MM.1S (cell line): ENCODE data around the gene CMTM8.

Experiments used
- DNase-seq: peaks from one replicate; pipeline ENCODE4 v3.0.0-alpha.2; 2015
- H2AFZ ChIP-seq: fragments of 300-600 bp; sonication (generic); 2 replicates; pipeline ENCODE4 v1.6.0; 2016; ENCODE audit warnings: antibody characterized with exemption, low read length
- H3F3A ChIP-seq: fragments of 300-600 bp; sonication (generic); 2 replicates; pipeline ENCODE4 v1.6.1; 2016; ENCODE audit warnings: mild to moderate bottlenecking, antibody characterized with exemption, low read length, moderate library complexity, mixed read lengths; ENCODE audit not compliant: insufficient read depth
- H3K27ac ChIP-seq: fragments of 300-600 bp; sonication (generic); 2 replicates; pipeline ENCODE4 v1.5.1; 2016; ENCODE audit warnings: mild to moderate bottlenecking, low read length
- H3K27me3 ChIP-seq: fragments of 300-600 bp; sonication (generic); replicated peaks from 2 replicates; pipeline ENCODE4 v1.6.0; 2016; ENCODE audit warnings: low read length; ENCODE audit not compliant: insufficient read depth
- H3K36me3 ChIP-seq: fragments of 300-600 bp; sonication (generic); replicated peaks from 2 replicates; pipeline ENCODE4 v1.6.1; 2016; ENCODE audit warnings: mild to moderate bottlenecking, low read length, mixed read lengths; ENCODE audit not compliant: insufficient read depth
- H3K4me1 ChIP-seq: fragments of 300-600 bp; sonication (generic); 2 replicates; pipeline ENCODE4 v1.6.1; 2016; ENCODE audit warnings: low read length, mixed read lengths
- H3K4me2 ChIP-seq: fragments of 300-600 bp; sonication (generic); 2 replicates; pipeline ENCODE4 v1.6.0; 2016; ENCODE audit warnings: low read depth, low read length
- H3K4me3 ChIP-seq: fragments of 300-600 bp; sonication (generic); 2 replicates; pipeline ENCODE4 v1.5.1; 2016; ENCODE audit warnings: low read length, mixed read lengths
- H3K79me2 ChIP-seq: fragments of 300-600 bp; sonication (generic); 2 replicates; pipeline ENCODE4 v1.6.1; 2016; ENCODE audit warnings: mixed run types, low read length, mixed read lengths
- H3K9ac ChIP-seq: fragments of 300-600 bp; sonication (generic); 2 replicates; pipeline ENCODE4 v1.6.1; 2016; ENCODE audit warnings: low read length, mixed read lengths
- H3K9me2 ChIP-seq: fragments of 300-600 bp; sonication (generic); replicated peaks from 2 replicates; pipeline ENCODE4 v1.6.1; 2016; ENCODE audit warnings: mild to moderate bottlenecking, low read length, mixed read lengths; ENCODE audit not compliant: insufficient read depth
- H3K9me3 ChIP-seq: fragments of 300-600 bp; sonication (generic); replicated peaks from 2 replicates; pipeline ENCODE4 v1.6.1; 2016; ENCODE audit warnings: mild to moderate bottlenecking, low read length, mixed read lengths; ENCODE audit not compliant: insufficient read depth
- H4K20me1 ChIP-seq: fragments of 300-600 bp; sonication (generic); 2 replicates; pipeline ENCODE4 v1.6.1; 2016; ENCODE audit warnings: mild to moderate bottlenecking, low read length, moderate library complexity, mixed read lengths; ENCODE audit not compliant: insufficient read depth
- EZH2 ChIP-seq: fragments of 300-600 bp; sonication (generic); optimal IDR thresholded peaks from 2 replicates; pipeline ENCODE3; 2017; ENCODE audit warnings: low read depth, mild to moderate bottlenecking, antibody characterized with exemption, low read length, mixed read lengths
- EZH2phosphoT487 ChIP-seq: fragments of 300-600 bp; sonication (generic); IDR thresholded peaks from 2 replicates; pipeline ENCODE4 v1.6.1; 2018; ENCODE audit warnings: antibody characterized with exemption, low read length
- TF ChIP-seq, protein P1 (sequence below): fragments of 300-600 bp; sonication (generic); IDR thresholded peaks from 2 replicates; pipeline ENCODE4 v1.5.1; 2016; ENCODE audit warnings: antibody characterized with exemption, low read length, mixed read lengths

The CMTM8 gene

DNA sequence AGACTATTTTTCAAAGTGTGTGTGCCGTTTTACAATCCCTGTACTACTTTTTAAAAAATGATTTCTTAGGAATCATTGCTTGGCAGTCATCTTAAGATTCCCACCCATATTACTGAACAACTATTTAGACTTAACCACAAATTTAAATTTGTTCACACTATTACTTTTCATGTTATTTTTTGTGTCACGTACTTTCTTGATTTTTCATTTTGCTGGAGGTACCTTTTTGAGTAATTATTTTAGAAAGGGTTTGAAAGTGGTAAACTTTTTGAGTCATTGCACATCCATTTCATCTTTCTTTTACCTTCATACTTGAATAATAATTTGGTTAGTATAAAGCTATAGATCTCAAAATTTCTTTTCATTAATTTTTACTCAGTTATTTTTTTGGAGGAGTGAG is 16.9 kb downstream of the CMTM8 start:
- Histone ChIP-seq H3K9me2 (no peaks in the 10 kb centered on the region), H3K27me3 (no peaks in the 10 kb centered on the region), H3K79me2 (no peaks in the 10 kb centered on the region), H3K4me3 (no peak overlapping the region), H4K20me1 (no peaks in the 10 kb centered on the region), H3K4me2 (no peak overlapping the region), H3F3A (no peaks in the 10 kb centered on the region), H2AFZ (no peak overlapping the region), H3K9me3 (no peaks in the 10 kb centered on the region), H3K36me3 (no peaks in the 10 kb centered on the region), H3K9ac (no peak overlapping the region), H3K27ac (no peak overlapping the region), H3K4me1 (no peaks in the 10 kb centered on the region)
- TF ChIP-seq EZH2 (no peak), EZH2phosphoT487 (no peak)
- TF ChIP-seq, protein P1, sequence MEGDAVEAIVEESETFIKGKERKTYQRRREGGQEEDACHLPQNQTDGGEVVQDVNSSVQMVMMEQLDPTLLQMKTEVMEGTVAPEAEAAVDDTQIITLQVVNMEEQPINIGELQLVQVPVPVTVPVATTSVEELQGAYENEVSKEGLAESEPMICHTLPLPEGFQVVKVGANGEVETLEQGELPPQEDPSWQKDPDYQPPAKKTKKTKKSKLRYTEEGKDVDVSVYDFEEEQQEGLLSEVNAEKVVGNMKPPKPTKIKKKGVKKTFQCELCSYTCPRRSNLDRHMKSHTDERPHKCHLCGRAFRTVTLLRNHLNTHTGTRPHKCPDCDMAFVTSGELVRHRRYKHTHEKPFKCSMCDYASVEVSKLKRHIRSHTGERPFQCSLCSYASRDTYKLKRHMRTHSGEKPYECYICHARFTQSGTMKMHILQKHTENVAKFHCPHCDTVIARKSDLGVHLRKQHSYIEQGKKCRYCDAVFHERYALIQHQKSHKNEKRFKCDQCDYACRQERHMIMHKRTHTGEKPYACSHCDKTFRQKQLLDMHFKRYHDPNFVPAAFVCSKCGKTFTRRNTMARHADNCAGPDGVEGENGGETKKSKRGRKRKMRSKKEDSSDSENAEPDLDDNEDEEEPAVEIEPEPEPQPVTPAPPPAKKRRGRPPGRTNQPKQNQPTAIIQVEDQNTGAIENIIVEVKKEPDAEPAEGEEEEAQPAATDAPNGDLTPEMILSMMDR, result no peak
- no peak for DNase-seq

DNA sequence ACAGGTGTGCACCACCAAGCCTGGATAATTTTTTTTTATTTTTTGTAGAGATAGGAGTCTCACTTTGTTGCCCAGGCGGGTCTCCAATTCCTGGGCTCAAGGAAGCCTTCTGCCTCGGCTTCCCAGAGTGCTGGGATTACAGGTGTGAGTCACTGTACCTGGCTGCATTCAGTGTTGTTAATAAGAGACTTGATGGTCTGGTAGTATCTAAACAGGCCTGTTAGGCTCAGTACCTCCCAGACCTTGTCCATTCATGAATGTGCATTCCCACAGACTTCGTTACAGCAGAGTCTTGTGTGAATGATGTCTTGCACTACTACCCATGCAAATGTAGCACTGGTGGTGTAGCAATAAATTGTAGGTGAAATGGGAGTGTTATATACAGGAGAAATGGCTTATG is 17.7 kb downstream of the CMTM8 start:
- no peaks in the 10 kb centered on the region for H4K20me1 ChIP-seq
- TF ChIP-seq, protein P1, result no peak
- TF ChIP-seq EZH2 (no peak), EZH2phosphoT487 (no peak)
- no peaks in the 10 kb centered on the region for H3K4me1 ChIP-seq
- H3K9me3 ChIP-seq, result no peaks in the 10 kb centered on the region
- H2AFZ ChIP-seq, result no peak overlapping the region
- no peaks in the 10 kb centered on the region for H3K9me2 ChIP-seq
- H3F3A ChIP-seq, result no peaks in the 10 kb centered on the region
- no peak overlapping the region for H3K27ac ChIP-seq
- no peak for DNase-seq
- H3K36me3 ChIP-seq, result no peaks in the 10 kb centered on the region
- no peak overlapping the region for H3K4me3 ChIP-seq
- H3K27me3 ChIP-seq, result no peaks in the 10 kb centered on the region
- H3K4me2 ChIP-seq, result no peak overlapping the region
- no peak overlapping the region for H3K9ac ChIP-seq
- H3K79me2 ChIP-seq, result no peaks in the 10 kb centered on the region

DNA sequence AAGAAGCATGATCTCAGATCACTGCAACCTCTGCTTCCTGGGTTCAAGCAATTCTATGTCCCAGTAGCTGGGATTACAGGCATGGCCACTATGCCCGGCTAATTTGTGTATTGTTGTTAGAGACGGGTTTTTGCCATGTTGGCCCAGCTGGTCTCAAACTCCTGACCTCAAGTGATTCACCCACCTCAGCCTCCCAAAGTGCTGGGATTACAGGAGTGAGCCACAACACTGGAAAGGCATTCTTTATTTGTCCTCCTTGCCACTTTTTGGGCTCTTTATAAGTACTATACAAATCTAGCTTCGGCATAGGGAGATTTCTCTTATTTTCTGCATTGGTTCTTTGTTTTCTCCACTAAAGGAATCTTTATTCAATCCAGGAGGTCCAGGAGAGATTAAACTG is 18.6 kb downstream of the CMTM8 start:
- no peak overlapping the region for H3K9ac ChIP-seq
- H2AFZ ChIP-seq, result no peak overlapping the region
- no peaks in the 10 kb centered on the region for H3K4me1 ChIP-seq
- no peaks in the 10 kb centered on the region for H3F3A ChIP-seq
- no peaks in the 10 kb centered on the region for H3K36me3 ChIP-seq
- H4K20me1 ChIP-seq, result no peaks in the 10 kb centered on the region
- no peak for TF ChIP-seq EZH2phosphoT487
- H3K9me3 ChIP-seq, result no peaks in the 10 kb centered on the region
- H3K4me2 ChIP-seq, result no peak overlapping the region
- H3K27me3 ChIP-seq, result no peaks in the 10 kb centered on the region
- H3K9me2 ChIP-seq, result no peaks in the 10 kb centered on the region
- no peaks in the 10 kb centered on the region for H3K79me2 ChIP-seq
- no peak overlapping the region for H3K27ac ChIP-seq
- no peak overlapping the region for H3K4me3 ChIP-seq
- DNase-seq, result no peak

DNA sequence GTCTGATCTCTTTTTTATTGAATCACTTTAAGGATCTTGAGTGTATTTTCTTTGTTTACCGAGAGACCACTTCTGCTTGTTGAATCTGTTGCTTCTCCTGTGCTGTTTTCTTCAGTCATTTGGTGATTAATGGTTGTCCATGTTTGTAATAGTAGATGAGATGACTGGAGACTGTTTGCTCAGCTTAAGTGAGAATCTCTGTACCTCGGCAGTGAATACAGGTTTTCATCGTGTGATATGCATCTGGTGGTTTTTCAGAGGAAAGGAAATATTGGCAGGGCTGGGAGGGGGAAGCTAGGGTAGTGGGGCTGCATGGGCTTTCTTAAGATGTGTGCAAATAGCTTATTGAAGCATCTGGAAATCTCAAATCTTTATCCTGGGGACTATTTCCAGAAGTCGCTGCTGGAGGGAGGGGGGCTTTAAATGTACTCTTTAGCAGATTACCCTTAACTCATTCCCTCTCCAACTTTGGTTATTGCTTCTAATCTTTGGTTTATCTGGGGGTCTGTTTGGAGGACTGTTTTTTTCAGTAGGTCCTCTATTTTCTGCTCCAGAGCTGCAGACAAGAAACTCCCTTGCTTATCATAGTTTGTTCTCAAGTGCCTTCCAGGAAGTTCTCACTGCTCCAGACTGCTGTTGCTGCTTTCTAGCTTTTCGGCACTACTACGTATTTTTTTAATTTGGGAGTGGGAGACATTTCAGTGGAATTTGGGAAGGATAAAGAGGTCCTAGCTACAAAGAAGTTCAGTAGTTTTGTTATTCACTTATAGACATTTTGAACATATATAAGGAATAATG is 19.4 kb downstream of the CMTM8 start:
- Histone ChIP-seq H3K36me3 (no peaks in the 10 kb centered on the region), H3K4me3 (no peak overlapping the region), H3F3A (no peaks in the 10 kb centered on the region), H4K20me1 (no peaks in the 10 kb centered on the region), H3K27me3 (no peaks in the 10 kb centered on the region), H3K9me2 (no peaks in the 10 kb centered on the region), H3K79me2 (no peaks in the 10 kb centered on the region), H3K9ac (no peak overlapping the region), H3K9me3 (no peaks in the 10 kb centered on the region), H2AFZ (no peak overlapping the region), H3K4me2 (no peak overlapping the region), H3K27ac (no peak overlapping the region), H3K4me1 (no peaks in the 10 kb centered on the region)
- DNase-seq, result no peak
- no peak for TF ChIP-seq EZH2
- TF ChIP-seq EZH2phosphoT487, result no peak
- TF ChIP-seq, protein P1, result no peak
